Colon (tissue), 2 donors: ENCODE measurements around the gene ASB3.
"Not testable (repeated sequence)": the region's sequence is repeated elsewhere in the genome, so short reads cannot be mapped to it uniquely, and the experiment has no call there.

Experiments used
- FAIRE-seq: peaks from 2 replicates; lab custom pipeline; 2012; peaks lifted over from hg19 to GRCh38; lab: Jason Lieb, UNC
- donor health status: control.
- donor health status: control.

ASB3 gene

DNA sequence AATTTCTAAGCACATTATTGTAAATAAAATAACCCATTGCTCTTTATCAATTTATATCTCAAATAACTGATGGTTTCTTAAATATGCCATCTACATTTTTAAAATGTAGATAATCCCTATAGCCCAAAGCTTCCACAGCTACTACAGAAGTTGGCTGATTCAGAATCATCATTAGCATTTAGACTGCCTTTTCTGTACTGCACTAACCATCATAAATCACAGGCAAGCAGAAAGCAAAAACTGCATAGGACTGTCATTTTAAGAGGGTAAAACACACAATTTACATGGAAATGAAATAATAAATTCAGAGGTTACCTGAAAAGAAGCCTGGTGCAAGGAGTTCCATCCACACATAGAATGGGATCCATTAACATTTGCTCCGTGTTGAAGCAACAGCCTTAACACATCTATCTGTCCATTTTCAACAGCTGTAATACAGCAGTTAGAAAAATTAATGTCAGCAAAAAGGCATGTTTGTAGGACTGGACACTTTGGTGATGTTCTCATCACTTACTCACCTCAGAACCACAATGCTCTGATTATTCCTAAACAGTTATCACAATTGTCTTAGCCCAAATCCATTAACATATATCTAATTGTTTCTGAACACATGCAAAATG, 57.5 kb downstream of the ASB3 start:
- no peak for FAIRE-seq

GRCh38 chr2:53727921-53728320, 58.8 kb downstream of the ASB3 start:
- FAIRE-seq, result no peak

- FAIRE-seq, result peak; percentile 43
These were observed 61.1 kb downstream of the ASB3 start for GRCh38 chr2:53725662-53726061.

GRCh38 chr2:53724536-53724935, 62.2 kb downstream of the ASB3 start:
- FAIRE-seq, result no peak

DNA sequence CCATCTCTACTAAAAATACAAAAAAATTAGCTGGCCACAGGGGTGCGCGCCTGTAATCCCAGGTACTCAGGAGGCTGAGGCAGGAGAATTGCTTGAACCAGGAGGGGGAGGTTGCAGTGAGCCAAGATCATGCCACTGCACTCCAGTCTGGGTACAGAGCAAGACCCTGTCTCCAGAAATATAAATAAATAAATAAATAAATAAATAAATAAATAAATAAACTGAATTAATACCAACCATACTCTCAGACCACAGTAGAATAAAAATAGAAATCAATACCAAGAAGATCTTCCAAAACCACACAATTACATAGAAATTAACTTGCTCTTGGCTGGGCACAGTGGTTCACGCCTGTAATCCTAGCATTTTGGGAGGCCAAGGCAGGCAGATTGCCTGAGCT, 65.8 kb downstream of the ASB3 start:
- not testable (repeated sequence) for FAIRE-seq

- no peak for FAIRE-seq
These were observed 71.2 kb downstream of the ASB3 start for GRCh38 chr2:53715568-53715967.

DNA sequence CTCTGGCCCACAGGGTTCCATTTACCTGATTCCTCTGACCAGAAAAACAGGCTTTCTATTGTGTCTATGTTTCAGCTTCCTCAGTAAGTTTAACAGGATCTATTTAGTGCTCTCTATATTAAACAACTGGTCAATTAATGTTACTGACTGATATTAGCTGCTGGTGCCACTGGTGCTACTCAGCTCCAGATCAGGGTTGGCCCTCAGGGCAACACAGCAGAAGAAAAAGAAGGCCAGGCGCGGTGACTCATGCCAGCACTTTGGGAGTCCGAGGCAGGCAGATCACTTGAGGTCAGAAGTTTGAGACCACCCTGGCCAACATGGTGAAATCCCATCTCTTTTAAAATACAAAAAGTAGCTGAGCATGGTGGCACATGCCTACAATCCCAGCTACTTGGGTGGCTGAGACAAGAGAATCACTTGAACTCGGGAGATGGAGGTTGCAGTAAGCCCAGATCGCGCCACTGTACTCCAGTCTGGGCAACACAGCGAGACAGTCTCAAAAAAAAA, 75.4 kb downstream of the ASB3 start:
- no peak for FAIRE-seq

DNA sequence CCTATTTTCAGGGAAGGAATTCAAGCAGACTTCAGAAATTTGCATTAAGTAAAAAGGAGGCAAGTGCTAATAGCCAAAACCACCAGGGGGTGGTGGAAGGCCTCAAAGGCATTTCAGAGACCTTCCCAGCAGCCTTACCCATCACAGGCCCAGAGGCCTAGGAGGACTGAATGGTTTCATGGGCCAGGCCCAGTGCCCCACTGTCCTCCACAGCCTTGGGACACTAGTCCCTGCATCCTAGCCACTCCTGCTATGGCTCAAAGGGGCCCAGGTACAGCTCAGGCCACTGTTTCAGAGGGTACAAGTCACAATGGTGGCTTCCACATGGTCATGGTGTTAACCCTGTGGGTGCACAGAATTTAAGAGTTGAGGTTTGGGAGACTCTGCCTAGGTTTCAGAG, 77.8 kb downstream of the ASB3 start:
- no peak for FAIRE-seq

- FAIRE-seq, result no peak
These were observed 85.5 kb downstream of the ASB3 start for GRCh38 chr2:53701221-53701620.

- no peak for FAIRE-seq
These were observed 89.1 kb downstream of the ASB3 start for GRCh38 chr2:53697686-53698085.

DNA sequence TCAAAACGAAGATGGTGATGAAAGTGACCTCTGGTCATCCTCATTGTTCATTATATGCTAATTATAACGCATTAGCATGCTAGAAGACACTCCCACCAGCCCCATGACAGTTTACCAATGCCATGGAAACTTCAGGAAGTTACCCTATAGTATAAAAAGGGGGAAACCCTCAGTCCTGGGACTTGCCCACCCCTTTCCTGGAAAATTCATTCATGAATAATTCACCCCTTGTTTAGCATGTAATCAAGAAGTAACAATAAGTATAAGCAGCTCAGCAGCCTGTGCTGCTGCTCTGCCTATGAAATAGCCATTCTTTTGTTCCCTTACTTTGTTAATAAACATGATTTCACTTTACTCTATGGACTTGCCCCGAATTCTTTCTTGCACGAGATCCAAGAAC, 89.7 kb downstream of the ASB3 start:
- FAIRE-seq, result no peak

GRCh38 chr2:53695575-53695974, 91.2 kb downstream of the ASB3 start:
- no peak for FAIRE-seq

DNA sequence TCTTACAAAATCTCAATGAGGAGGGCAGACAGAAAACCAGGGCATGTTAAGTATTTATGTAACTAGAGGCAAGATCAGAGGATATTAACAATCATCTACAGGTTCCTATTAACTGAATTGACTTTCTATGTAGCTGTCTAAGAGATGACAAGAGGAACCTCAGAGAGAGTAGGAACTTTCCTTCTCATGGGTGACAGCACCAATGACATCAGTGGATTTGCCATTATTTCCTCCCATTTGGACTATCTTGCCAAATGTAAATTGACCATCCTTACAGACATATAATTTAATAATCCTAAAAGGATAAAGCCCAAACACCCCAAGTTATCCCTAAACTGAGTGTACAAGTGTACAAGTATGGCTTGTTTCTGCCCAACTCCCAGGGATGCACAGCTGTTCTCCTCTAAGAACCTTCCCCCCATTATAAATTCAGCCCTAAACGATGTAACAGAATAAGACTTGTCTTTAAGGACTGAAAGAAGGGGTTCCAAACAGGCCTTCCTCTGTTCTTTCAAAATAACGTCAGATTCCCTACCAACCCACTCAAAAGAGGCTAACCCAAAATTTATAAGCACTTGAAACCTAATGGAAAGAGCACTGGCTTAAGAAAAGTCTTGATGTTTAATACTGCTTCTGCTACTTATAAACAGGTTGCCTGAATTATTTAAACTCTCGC, 92.5 kb downstream of the ASB3 start:
- FAIRE-seq, result no peak

GRCh38 chr2:53690876-53691275, 95.9 kb downstream of the ASB3 start:
- FAIRE-seq, result no peak

- FAIRE-seq, result no peak
These were observed 113.8 kb downstream of the ASB3 start for GRCh38 chr2:53672881-53673522.

DNA sequence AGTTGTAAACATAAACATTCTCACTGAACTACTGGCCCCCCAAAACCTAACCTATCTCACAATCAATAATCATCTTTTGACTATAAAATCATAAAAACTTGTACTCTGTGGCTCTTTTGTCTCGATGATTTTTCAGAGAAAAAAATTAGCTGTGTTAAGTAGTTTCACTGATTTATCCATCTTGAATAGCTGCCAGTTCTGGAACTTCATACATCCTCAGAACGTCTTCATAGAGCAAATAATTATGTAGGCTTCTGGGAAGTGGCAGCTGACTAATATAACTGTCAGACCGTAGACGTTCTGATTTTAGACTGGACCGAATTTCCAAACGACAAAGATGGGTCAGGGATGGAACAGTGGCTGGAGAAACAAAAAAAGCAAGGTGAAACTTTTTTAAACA, 116.4 kb downstream of the ASB3 start:
- FAIRE-seq, result no peak

DNA sequence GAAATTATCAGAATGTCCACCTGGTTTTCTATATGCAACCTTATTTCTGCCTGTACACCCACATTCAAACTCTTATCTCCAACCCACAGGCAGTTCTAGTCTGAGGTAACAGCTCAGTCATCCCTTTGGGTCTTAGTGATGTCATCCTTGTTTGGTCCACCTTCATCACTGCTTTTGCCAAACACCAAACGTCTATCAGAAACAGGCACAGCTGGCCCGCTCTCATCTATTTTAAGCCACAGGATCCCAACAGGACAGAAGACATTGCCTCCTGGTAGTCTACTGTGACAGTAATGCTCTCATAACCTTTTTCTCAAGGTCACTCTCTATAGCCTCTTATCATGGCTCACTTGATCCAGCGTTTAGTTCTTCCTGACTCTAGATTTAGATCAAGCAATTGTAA, 118.1 kb downstream of the ASB3 start:
- FAIRE-seq, result no peak

DNA sequence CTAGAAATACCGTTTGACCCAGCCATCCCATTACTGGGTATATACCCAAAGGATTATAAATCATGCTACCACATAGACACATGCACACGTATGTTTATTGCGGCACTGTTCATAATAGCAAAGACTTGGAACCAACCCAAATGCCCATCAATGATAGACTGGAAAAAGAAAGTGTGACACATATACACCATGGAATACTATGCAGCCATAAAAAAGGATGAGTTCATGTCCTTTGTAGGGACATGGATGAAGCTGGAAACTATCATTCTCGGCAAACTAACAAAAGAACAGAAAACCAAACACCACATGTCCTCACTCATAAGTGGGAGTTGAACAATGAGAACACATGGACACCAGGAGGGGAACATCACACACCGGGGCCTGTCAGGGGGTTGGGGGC, 119.6 kb downstream of the ASB3 start:
- FAIRE-seq, result not testable (repeated sequence)

GRCh38 chr2:53660886-53661285, 125.9 kb downstream of the ASB3 start:
- no peak for FAIRE-seq

- FAIRE-seq, result not testable (repeated sequence)
These were observed 128.3 kb downstream of the ASB3 start for GRCh38 chr2:53658474-53658873.

- no peak for FAIRE-seq
These were observed 131.5 kb downstream of the ASB3 start for GRCh38 chr2:53655256-53655655.

DNA sequence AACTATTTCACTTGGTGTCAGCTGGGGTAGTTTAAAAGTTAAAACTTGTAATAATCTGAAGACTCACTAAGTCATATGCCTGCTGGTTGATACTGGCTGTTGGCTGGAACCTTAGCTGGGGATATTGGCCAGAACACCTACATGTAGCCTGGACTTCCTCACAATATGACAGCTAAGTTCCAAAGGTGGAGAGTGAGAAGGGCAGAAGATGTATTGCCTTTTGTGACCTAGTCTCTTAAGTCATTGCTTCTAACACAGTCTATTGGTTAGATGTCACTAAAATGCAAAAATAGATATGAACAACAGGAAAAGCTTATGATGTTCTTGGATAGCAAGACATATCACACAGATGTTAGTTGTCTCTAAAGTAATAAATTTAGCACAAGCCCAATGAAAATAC, 132.4 kb downstream of the ASB3 start:
- FAIRE-seq, result no peak

DNA sequence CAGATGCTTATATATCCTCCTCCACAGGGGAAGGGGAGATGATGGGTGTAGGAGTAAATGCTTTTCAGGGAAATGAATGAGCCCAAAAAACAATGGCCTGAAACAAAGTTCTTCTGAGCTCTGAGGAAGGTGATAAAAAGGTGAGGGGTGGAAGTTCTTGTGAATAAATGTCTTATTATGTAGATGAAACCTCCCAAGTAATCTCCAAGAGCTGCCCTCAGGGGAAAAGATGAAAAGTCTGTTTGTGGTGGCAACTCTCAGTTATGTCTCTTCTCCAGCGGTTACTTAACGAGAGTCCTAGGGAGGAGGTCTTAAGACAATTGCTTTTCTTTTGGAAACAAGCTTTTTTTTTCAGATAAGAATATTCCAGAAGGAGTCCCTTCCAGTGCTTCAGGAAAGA, 134.6 kb downstream of the ASB3 start:
- no peak for FAIRE-seq

DNA sequence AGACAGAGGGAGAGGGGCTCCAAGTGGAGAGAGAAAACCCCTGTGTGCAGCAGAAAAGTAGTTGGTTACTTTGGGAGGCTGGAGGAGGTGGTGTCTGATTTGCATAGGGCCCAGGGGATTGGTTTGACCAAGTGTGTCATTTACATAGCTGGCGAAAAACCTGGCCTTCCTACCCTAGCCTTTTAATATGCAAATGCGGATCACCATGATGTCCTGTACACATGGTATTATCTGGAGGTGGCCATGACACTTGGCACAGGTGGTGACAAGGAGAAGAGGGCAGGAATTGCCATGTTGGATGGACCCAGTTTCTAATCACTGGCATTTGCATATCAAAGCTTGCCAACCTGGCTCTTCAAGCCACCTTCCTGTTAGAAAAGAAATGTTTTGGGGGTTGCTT, 140.0 kb downstream of the ASB3 start:
- no peak for FAIRE-seq
